Kidney epithelial cell (primary cell): Measurements from ENCODE around the gene AGMO. TPM values are rescaled to one million over a fixed set of nuclear protein-coding genes. Genes with fewer than 3 reads are reported as not detected.
A peak's percentile ranks its signal among the peaks of the same experiment; 100 is the strongest.

Source experiments
- DNase-seq: peaks from one replicate; pipeline ENCODE4 v3.0.0-alpha.2; 2010; ENCODE audit warnings: low read depth
- H3K27me3 ChIP-seq: 2 replicates; pipeline ENCODE4 v1.6.0; 2011; ENCODE audit warnings: low read length; ENCODE audit not compliant: control insufficient read depth, insufficient read depth
- H3K36me3 ChIP-seq: 2 replicates; pipeline ENCODE4 v1.5.1; 2011; ENCODE audit warnings: low read length; ENCODE audit not compliant: control insufficient read depth, insufficient read depth
- H3K4me3 ChIP-seq: 2 replicates; pipeline ENCODE4 v1.5.1; 2011; ENCODE audit warnings: low read depth, mild to moderate bottlenecking, control low read depth, low read length
- total RNA-seq: library from RNA; depleted of rRNA; stranded (reverse); fragments of >200 nt; gene quantifications from 2 replicates; pipeline ENCODE4 v1.2.3, GENCODE V29; 2015
- TF ChIP-seq, protein P1 (sequence below): IDR thresholded peaks from 2 replicates; pipeline ENCODE4 v1.5.1; 2011; ENCODE audit warnings: mild to moderate bottlenecking, moderate library complexity, low read length, control low read depth, inconsistent platforms; ENCODE audit not compliant: insufficient read depth, poor library complexity, severe bottlenecking

Gene AGMO
- total RNA-seq, 1 donor from 2014 or later, result 0.04 TPM

- TF ChIP-seq, protein P1, sequence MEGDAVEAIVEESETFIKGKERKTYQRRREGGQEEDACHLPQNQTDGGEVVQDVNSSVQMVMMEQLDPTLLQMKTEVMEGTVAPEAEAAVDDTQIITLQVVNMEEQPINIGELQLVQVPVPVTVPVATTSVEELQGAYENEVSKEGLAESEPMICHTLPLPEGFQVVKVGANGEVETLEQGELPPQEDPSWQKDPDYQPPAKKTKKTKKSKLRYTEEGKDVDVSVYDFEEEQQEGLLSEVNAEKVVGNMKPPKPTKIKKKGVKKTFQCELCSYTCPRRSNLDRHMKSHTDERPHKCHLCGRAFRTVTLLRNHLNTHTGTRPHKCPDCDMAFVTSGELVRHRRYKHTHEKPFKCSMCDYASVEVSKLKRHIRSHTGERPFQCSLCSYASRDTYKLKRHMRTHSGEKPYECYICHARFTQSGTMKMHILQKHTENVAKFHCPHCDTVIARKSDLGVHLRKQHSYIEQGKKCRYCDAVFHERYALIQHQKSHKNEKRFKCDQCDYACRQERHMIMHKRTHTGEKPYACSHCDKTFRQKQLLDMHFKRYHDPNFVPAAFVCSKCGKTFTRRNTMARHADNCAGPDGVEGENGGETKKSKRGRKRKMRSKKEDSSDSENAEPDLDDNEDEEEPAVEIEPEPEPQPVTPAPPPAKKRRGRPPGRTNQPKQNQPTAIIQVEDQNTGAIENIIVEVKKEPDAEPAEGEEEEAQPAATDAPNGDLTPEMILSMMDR, result no peak
- H3K36me3 ChIP-seq, result no peaks in the 10 kb centered on the region
- H3K27me3 ChIP-seq, result no peaks in the 10 kb centered on the region
- DNase-seq, result peak; percentile 21
- H3K4me3 ChIP-seq, result no peak overlapping the region
Observed at GRCh38 chr7:15559416-15559928, 2.3 kb downstream of the AGMO start.

- peak; percentile 54 for DNase-seq
- no peak overlapping the region for H3K4me3 ChIP-seq
- no peaks in the 10 kb centered on the region for H3K36me3 ChIP-seq
- no peaks in the 10 kb centered on the region for H3K27me3 ChIP-seq
- TF ChIP-seq, protein P1, result no peak
Observed at GRCh38 chr7:15558756-15559155, 3.1 kb downstream of the AGMO start.

DNA sequence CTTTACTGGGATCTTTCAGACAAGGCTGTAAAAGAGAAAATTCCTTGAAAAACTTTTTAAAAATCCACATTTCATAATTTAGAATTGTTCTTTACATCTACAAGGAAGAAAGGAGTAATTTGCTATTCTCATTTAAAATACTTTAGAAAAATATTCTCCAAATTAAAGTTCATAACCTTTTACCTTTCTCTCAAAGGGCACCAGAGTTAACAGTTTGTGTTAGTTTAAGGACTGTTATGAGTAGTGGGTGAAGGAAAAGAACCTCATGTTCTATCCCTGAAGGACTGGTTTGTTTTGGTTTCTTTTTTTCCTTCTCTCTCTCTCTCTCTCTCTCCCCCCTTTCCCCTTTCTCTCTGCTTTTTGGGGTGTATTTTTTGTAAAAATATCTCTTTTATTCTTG is 4.1 kb downstream of the AGMO start:
- no peaks in the 10 kb centered on the region for H3K36me3 ChIP-seq
- no peak overlapping the region for H3K4me3 ChIP-seq
- DNase-seq, result no peak
- no peaks in the 10 kb centered on the region for H3K27me3 ChIP-seq
- TF ChIP-seq, protein P1, result no peak

GRCh38 chr7:15557186-15557585 is 4.6 kb downstream of the AGMO start:
- H3K27me3 ChIP-seq, result no peaks in the 10 kb centered on the region
- no peak overlapping the region for H3K4me3 ChIP-seq
- no peaks in the 10 kb centered on the region for H3K36me3 ChIP-seq
- TF ChIP-seq, protein P1, result no peak
- no peak for DNase-seq

DNA sequence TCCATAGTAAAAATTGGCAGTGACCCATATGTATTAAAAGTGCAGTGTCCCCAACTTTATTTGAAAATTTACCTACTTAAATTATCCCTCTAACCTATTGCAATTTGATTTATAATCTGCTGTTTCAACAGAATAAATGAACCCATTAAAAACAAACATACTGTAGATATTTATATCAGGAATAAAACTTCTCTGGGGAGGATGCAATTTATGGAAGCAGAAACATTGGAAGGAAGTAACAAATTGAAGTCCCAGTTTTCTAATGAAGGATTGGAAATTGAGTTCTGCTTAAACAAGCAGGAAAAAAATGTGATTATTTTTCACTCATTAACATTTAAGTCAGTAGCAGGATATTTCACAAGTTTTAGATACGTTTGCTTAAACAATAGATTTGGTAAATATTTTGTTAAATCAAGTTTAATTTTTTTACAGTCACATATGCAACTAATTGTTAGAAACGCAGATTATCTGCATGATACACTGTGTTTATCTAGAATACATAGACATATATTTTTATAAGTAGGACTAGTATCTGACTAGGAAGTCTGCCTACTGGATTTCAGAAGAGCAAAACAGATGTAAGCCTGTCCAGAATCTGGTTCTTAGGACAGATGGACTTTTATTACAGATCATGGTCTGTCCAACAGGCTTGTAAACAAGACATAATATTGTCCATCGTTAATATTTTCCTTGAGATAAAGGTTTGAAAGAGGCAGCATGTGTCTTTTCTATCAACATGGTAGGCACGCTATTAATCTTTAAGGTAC is 5.3 kb downstream of the AGMO start:
- Histone ChIP-seq H3K27me3 (no peaks in the 10 kb centered on the region), H3K36me3 (no peaks in the 10 kb centered on the region), H3K4me3 (no peak overlapping the region)
- DNase-seq, result no peak
- TF ChIP-seq, protein P1, result no peak
